IgD-negative memory B cell (primary cell): Measurements from ENCODE around the gene FAM43A. TPM values are rescaled to one million over a fixed set of nuclear protein-coding genes. Genes with fewer than 3 reads are reported as not detected.

ENCODE experiments used
- H3K27ac Mint-ChIP-seq, 3 donors: one replicate each; pipeline ENCODE4 v1.8.0; 2020 to 2022; ENCODE audit warnings: mild to moderate bottlenecking in 3 of 3, mixed read lengths in 3 of 3, moderate library complexity in 1 of 3
- H3K27me3 Mint-ChIP-seq: one replicate; pipeline ENCODE4 v1.8.0; 2021; ENCODE audit warnings: mixed read lengths
- H3K36me3 Mint-ChIP-seq: one replicate; pipeline ENCODE4 v1.8.0; 2020; ENCODE audit warnings: mild to moderate bottlenecking, mixed read lengths
- H3K4me1 Mint-ChIP-seq, 3 donors: one replicate each; pipeline ENCODE4 v1.8.0; 2020 to 2022; ENCODE audit warnings: mixed read lengths in 3 of 3, mild to moderate bottlenecking in 1 of 3
- H3K4me3 Mint-ChIP-seq, 4 donors: one replicate each; pipeline ENCODE4 v1.8.0; 2020 to 2022; ENCODE audit warnings: mild to moderate bottlenecking in 4 of 4, mixed read lengths in 4 of 4, moderate library complexity in 3 of 4
- H3K9me3 Mint-ChIP-seq, 3 donors: one replicate each; pipeline ENCODE4 v1.8.0; 2020 to 2021; ENCODE audit warnings: mixed read lengths in 3 of 3, mild to moderate bottlenecking in 1 of 3
- polyA plus RNA-seq: library from polyadenylated mRNA; unstranded; fragments of 300-500 nt; fragmentation: Illumina TruSeq; gene quantifications from one replicate; pipeline ENCODE4 v1.2.3, GENCODE V29; 2021

The FAM43A gene
- polyA plus RNA-seq, 1 donor from 2014 or later: 33.1 TPM

DNA sequence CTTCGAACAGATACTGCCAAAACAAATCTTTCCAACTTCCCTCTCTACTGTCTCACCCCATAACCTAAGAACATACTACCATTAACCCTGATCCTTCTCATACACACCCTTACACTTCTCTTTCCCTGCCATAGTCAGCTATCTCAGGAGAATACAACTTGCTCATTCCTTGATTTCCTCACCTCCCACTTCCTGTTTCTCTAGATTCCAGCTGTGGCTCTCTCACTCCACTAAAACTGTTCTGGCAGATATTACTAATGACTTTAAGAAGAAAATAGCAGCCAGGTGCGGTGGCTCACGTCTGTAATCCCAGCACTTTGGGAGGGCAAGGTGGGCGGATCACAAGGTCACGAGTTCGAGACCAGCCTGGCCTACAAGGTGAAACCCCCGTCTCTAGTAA is 18.3 kb upstream of the FAM43A start:
- no peak overlapping the region for H3K27ac Mint-ChIP-seq
- peaks cover 4% of the 10 kb centered on the region for H3K36me3 Mint-ChIP-seq
- peaks cover 17 to 18% (median 17%) of the 10 kb centered on the region in 3 donors for H3K4me1 Mint-ChIP-seq
- no peak overlapping the region for H3K4me3 Mint-ChIP-seq
- no peaks in the 10 kb centered on the region for H3K27me3 Mint-ChIP-seq
- no peaks in the 10 kb centered on the region for H3K9me3 Mint-ChIP-seq

GRCh38 chr3:194671511-194671899 is 14.2 kb upstream of the FAM43A start:
- Mint-ChIP-seq H3K27ac (peak overlapping the region; percentile 99), H3K27me3 (peaks cover 4% of the 10 kb centered on the region), H3K9me3 (no peaks in the 10 kb centered on the region), H3K4me1 (peaks cover 20 to 23% (median 22%) of the 10 kb centered on the region in 3 donors), H3K4me3 (peak overlapping the region; percentile 98 to 100 (median 98)), H3K36me3 (no peaks in the 10 kb centered on the region)

- Mint-ChIP-seq H3K27me3 (peaks cover 4% of the 10 kb centered on the region), H3K27ac (peak within 1 kb of the TSS; percentile 99), H3K4me1 (peaks cover 20 to 23% (median 20%) of the 10 kb centered on the region in 3 donors), H3K4me3 (peak within 1 kb of the TSS; percentile 98 to 100 (median 98)), H3K36me3 (no peaks in the 10 kb centered on the region), H3K9me3 (no peaks in the 10 kb centered on the region)
Observed at GRCh38 chr3:194671900-194672808, 13.5 kb upstream of the FAM43A start, which contains the start of gene LSG1. LSG1 (minus strand) TSS chr3:194672191; CDS start chr3:194672162, 29 bp downstream.

GRCh38 chr3:194672876-194673275 is 12.8 kb upstream of the FAM43A start:
- Mint-ChIP-seq H3K27ac (peak overlapping the region in 2 of 3 donors; percentile 99), H3K4me1 (peaks cover 16 to 23% (median 17%) of the 10 kb centered on the region in 3 donors), H3K4me3 (peak overlapping the region; percentile 98 to 100 (median 98)), H3K36me3 (no peaks in the 10 kb centered on the region), H3K27me3 (peaks cover 4% of the 10 kb centered on the region), H3K9me3 (no peaks in the 10 kb centered on the region)

- peaks cover 4% of the 10 kb centered on the region for H3K27me3 Mint-ChIP-seq
- peak overlapping the region in 2 of 4 donors; percentile 18 to 100 for H3K4me3 Mint-ChIP-seq
- no peaks in the 10 kb centered on the region for H3K36me3 Mint-ChIP-seq
- H3K27ac Mint-ChIP-seq: peak overlapping the region in 1 of 3 donors; percentile 70
- peaks cover 12 to 19% (median 17%) of the 10 kb centered on the region in 3 donors for H3K4me1 Mint-ChIP-seq
- no peaks in the 10 kb centered on the region for H3K9me3 Mint-ChIP-seq
Observed at GRCh38 chr3:194673761-194674160, 11.9 kb upstream of the FAM43A start.

- H3K27me3 Mint-ChIP-seq: peaks cover 4% of the 10 kb centered on the region
- H3K9me3 Mint-ChIP-seq: no peaks in the 10 kb centered on the region
- H3K4me1 Mint-ChIP-seq: peaks cover 10 to 19% (median 15%) of the 10 kb centered on the region in 3 donors
- H3K27ac Mint-ChIP-seq: no peak overlapping the region
- H3K36me3 Mint-ChIP-seq: no peaks in the 10 kb centered on the region
- H3K4me3 Mint-ChIP-seq: peak overlapping the region in 2 of 4 donors; percentile 30 to 100
Observed at GRCh38 chr3:194675081-194675640, 10.5 kb upstream of the FAM43A start.

DNA sequence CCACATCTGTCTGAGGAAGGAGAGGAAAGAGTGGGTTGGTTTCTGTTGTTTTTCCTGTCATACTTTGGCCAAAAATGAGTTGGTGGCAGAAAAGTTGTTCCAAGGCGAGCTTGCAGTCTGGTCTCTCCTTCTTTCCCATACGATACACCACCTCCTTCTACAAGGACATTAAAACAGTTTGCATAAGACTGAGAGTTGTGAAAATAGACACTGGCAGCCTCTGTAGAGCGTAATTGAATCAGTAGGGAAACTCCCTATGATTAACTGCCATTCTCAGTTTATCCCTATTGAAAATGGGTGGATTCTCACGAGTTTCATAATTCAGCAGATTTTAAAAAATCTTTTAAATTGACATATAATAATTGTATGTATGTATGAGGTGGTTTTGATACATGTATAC is 10.0 kb upstream of the FAM43A start:
- Mint-ChIP-seq H3K36me3 (no peaks in the 10 kb centered on the region), H3K9me3 (no peaks in the 10 kb centered on the region), H3K27me3 (peaks cover 4% of the 10 kb centered on the region), H3K27ac (no peak overlapping the region), H3K4me1 (peaks cover 6 to 19% (median 13%) of the 10 kb centered on the region in 3 donors), H3K4me3 (peak overlapping the region in 1 of 4 donors; percentile 100)

DNA sequence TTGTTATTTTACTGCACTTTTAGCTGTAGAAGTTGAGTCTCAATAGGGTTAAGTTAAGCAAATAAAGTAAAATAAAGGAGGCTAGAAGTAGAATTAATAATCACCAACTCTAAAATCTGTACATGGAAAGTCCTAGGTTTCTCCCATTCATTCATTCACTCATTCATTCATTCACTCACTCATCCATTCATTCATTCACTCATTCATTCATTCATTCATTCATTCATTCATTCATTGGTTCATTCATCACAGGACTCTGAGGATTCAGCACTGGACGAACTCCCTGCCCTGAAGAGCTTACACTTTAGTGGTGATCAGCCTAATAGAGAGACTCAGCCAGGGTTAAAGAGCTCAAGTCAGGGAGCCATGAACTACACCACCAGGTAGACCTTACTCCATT is 9.2 kb upstream of the FAM43A start:
- Mint-ChIP-seq H3K27me3 (peaks cover 4% of the 10 kb centered on the region), H3K36me3 (no peaks in the 10 kb centered on the region), H3K27ac (no peak overlapping the region), H3K4me3 (peak overlapping the region in 1 of 4 donors; percentile 100), H3K9me3 (no peaks in the 10 kb centered on the region), H3K4me1 (peaks cover 2 to 15% (median 7%) of the 10 kb centered on the region in 3 donors)

DNA sequence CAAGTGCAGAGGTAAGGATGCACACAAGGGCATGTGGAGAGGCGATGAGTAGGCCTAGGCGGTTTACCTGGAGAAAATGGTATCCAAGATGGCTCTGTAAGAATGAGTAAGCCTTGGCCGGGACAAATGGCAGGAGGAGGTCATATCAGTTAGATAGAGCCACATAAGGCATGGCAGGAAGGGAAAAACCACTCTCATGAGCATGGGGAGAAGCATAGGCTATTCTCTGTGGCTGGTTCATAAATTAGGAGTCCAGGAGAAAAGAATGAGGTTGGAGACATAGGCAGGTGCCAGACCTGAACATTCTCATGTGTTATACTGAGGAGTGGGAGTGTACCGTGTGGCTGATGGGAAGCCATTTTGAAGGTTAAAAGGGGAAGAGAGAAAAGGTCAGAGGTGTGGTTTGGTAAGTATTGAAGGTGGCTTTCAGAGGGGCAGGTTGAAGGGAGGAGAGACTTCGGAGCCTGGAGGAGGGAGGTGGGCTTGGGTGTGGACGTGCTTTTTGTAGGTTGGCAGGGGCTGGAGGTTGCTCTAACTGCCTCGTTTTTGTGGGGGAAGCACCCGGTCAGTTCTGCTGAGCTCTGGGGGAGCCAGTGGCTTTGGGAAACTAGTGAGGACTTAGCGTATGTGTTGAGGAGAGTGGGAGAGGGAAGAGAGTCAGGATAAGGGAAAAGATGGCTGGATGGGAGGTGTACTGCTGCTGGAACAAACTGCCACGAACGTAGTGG is 4.6 kb upstream of the FAM43A start:
- Mint-ChIP-seq H3K36me3 (no peaks in the 10 kb centered on the region), H3K9me3 (no peaks in the 10 kb centered on the region), H3K4me1 (peaks cover 6 to 22% (median 21%) of the 10 kb centered on the region in 3 donors), H3K27me3 (no peaks in the 10 kb centered on the region), H3K27ac (no peak overlapping the region), H3K4me3 (peak overlapping the region in 1 of 4 donors; percentile 0)

- Mint-ChIP-seq H3K4me1 (peaks cover 6 to 25% (median 21%) of the 10 kb centered on the region in 3 donors), H3K9me3 (no peaks in the 10 kb centered on the region), H3K27me3 (no peaks in the 10 kb centered on the region), H3K4me3 (peak overlapping the region in 2 of 4 donors; percentile 17 to 73), H3K27ac (peak overlapping the region in 1 of 3 donors; percentile 53), H3K36me3 (no peaks in the 10 kb centered on the region)
Observed at GRCh38 chr3:194682189-194682693, 3.4 kb upstream of the FAM43A start.

GRCh38 chr3:194682694-194683310 is 2.9 kb upstream of the FAM43A start:
- Mint-ChIP-seq H3K27ac (peak overlapping the region in 1 of 3 donors; percentile 53), H3K36me3 (no peaks in the 10 kb centered on the region), H3K27me3 (no peaks in the 10 kb centered on the region), H3K9me3 (no peaks in the 10 kb centered on the region), H3K4me3 (peak overlapping the region in 2 of 4 donors; percentile 57 to 73), H3K4me1 (peaks cover 6 to 26% (median 21%) of the 10 kb centered on the region in 3 donors)

- Mint-ChIP-seq H3K4me3 (peak overlapping the region in 1 of 4 donors; percentile 73), H3K9me3 (no peaks in the 10 kb centered on the region), H3K27me3 (no peaks in the 10 kb centered on the region), H3K27ac (peak overlapping the region in 1 of 3 donors; percentile 53), H3K4me1 (peaks cover 8 to 28% (median 22%) of the 10 kb centered on the region in 3 donors), H3K36me3 (no peaks in the 10 kb centered on the region)
Observed at GRCh38 chr3:194683380-194683779, 2.3 kb upstream of the FAM43A start.

DNA sequence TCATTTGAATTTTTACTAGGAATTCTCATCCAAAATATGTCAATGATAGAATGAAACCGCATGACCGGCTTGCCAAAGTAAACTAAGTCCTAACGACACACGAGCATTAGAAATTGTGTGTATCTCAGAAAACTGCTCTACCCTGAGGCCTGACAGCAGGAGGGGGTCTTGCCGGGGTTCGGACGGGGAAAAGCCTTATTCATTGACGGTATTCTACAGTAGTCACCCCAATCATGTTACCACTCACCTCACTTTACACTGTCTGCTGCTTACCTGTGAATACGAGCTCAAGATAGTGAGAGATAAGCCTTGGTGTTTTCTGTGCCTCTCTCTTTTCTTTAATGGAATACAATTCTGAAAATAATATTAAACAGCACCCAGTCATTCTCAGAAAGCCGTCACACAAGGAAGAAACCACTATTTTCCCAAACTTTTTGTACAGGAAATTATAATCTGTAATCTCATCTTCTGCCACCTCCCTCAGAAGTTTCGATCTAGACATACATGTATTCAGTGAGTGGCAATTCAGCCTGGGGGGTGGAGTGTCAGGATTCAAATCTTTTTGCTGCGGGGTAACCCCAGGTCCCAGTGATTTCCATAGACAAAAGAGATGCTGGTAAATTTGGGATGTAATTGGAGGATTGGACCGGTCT is 492 bp upstream of the FAM43A start:
- H3K4me3 Mint-ChIP-seq: peak overlapping the region; percentile 95 to 99 (median 99)
- no peaks in the 10 kb centered on the region for H3K9me3 Mint-ChIP-seq
- peaks cover 1% of the 10 kb centered on the region for H3K36me3 Mint-ChIP-seq
- no peaks in the 10 kb centered on the region for H3K27me3 Mint-ChIP-seq
- peak overlapping the region; percentile 94 to 99 (median 94) for H3K27ac Mint-ChIP-seq
- H3K4me1 Mint-ChIP-seq: peaks cover 24 to 42% (median 36%) of the 10 kb centered on the region in 3 donors

GRCh38 chr3:194686414-194686815 is 732 bp downstream of the FAM43A start:
- H3K4me3 Mint-ChIP-seq: peak overlapping the region; percentile 95 to 99 (median 99)
- H3K27me3 Mint-ChIP-seq: no peaks in the 10 kb centered on the region
- H3K9me3 Mint-ChIP-seq: no peaks in the 10 kb centered on the region
- peaks cover 31 to 53% (median 48%) of the 10 kb centered on the region in 3 donors for H3K4me1 Mint-ChIP-seq
- peak overlapping the region; percentile 87 to 99 (median 94) for H3K27ac Mint-ChIP-seq
- H3K36me3 Mint-ChIP-seq: peaks cover 1% of the 10 kb centered on the region
